Endodermal cell (in vitro differentiated cells): Measurements from ENCODE around the gene TESK1. TPM values are rescaled to one million over a fixed set of nuclear protein-coding genes. Genes with fewer than 3 reads are reported as not detected.
"Not testable (repeated sequence)": the region's sequence is repeated elsewhere in the genome, so short reads cannot be mapped to it uniquely, and the experiment has no call there.

ENCODE experiments used
- DNase-seq: peaks from one replicate; pipeline ENCODE4 v3.0.0-alpha.2; 2017
- H3K27ac ChIP-seq: 2 replicates; pipeline ENCODE4 v1.5.1; 2013; ENCODE audit warnings: mild to moderate bottlenecking, low read depth, low read length, moderate library complexity
- H3K27me3 ChIP-seq: 2 replicates; pipeline ENCODE4 v1.6.1; 2013; ENCODE audit warnings: mild to moderate bottlenecking, low read length, moderate library complexity; ENCODE audit not compliant: insufficient read depth, control insufficient read depth, poor library complexity, severe bottlenecking
- H3K36me3 ChIP-seq: 2 replicates; pipeline ENCODE4 v1.7.0; 2013; ENCODE audit warnings: mild to moderate bottlenecking, low read length, moderate library complexity; ENCODE audit not compliant: control insufficient read depth, insufficient read depth
- H3K4me1 ChIP-seq: one replicate; pipeline ENCODE4 v1.7.0; 2013; ENCODE audit warnings: low read length; ENCODE audit not compliant: control insufficient read depth, insufficient read depth
- H3K4me3 ChIP-seq: 2 replicates; pipeline ENCODE4 v1.5.1; 2013; ENCODE audit warnings: mild to moderate bottlenecking, low read length, moderate library complexity
- H3K9ac ChIP-seq: 2 replicates; pipeline ENCODE4 v1.6.1; 2013; ENCODE audit warnings: mild to moderate bottlenecking, low read length, moderate library complexity; ENCODE audit not compliant: poor library complexity, severe bottlenecking; ENCODE audit errors: extremely low read depth
- H3K9me3 ChIP-seq: 2 replicates; pipeline ENCODE4 v1.6.1; 2013; ENCODE audit warnings: mild to moderate bottlenecking, low read length, moderate library complexity; ENCODE audit not compliant: control insufficient read depth
- H3K27ac Mint-ChIP-seq: 2 replicates; pipeline ENCODE4 v1.8.0; 2020; ENCODE audit warnings: mixed read lengths
- H3K27me3 Mint-ChIP-seq: 2 replicates; pipeline ENCODE4 v1.8.0; 2021; ENCODE audit warnings: mild to moderate bottlenecking, mixed read lengths; ENCODE audit not compliant: insufficient read depth
- H3K36me3 Mint-ChIP-seq: 2 replicates; pipeline ENCODE4 v1.8.0; 2020; ENCODE audit warnings: low read depth, mixed read lengths
- H3K4me1 Mint-ChIP-seq: 2 replicates; pipeline ENCODE4 v1.8.0; 2020; ENCODE audit warnings: mixed read lengths
- H3K4me3 Mint-ChIP-seq: 2 replicates; pipeline ENCODE4 v1.8.0; 2020; ENCODE audit warnings: mild to moderate bottlenecking, moderate library complexity, mixed read lengths
- H3K9me3 Mint-ChIP-seq: 2 replicates; pipeline ENCODE4 v1.8.0; 2020; ENCODE audit warnings: mild to moderate bottlenecking, mixed read lengths
- CTCF ChIP-seq: fragments of 200-600 bp; sonication (generic); conservative IDR thresholded peaks from 2 replicates; pipeline ENCODE4 v1.5.0; 2021; ENCODE audit warnings: antibody characterized with exemption, mild to moderate bottlenecking
- WGBS, 2 experiments: methylation state at CpG; one replicate each; pipeline versions ENCODE4 v1.1.5 to v1.1.7; 2013; ENCODE audit warnings: missing lambda C conversion rate in 2 of 2, mixed read lengths in 1 of 2; ENCODE audit not compliant: insufficient coverage in 1 of 2, insufficient read length in 1 of 2; 5-methylcytosine and 5-hydroxymethylcytosine counted together
- total RNA-seq, 2 donors: library from RNA; stranded (reverse); fragmentation: NEBNext Ultra II Directional in 1 of 2; extraction: Animal tissue kit (Norgen Biotek cat#: 25700) in 1 of 2; gene quantifications; 2 replicates in 1 of 2; 3 replicates in 1 of 2; pipeline ENCODE4 v1.2.1, GENCODE V29; 2021

TESK1 gene
- total RNA-seq, 2 donors from 2014 or later, result 30.7 to 35.2 TPM

- H3K4me3 Mint-ChIP-seq, result no peak overlapping the region
- H3K4me1 ChIP-seq, result no peaks in the 10 kb centered on the region
- H3K4me1 Mint-ChIP-seq, result no peaks in the 10 kb centered on the region
- no peak overlapping the region for H3K27ac Mint-ChIP-seq
- no peak overlapping the region for H3K4me3 ChIP-seq
- H3K36me3 ChIP-seq, result no peaks in the 10 kb centered on the region
- peaks cover 2% of the 10 kb centered on the region for H3K27me3 Mint-ChIP-seq
- no peak overlapping the region for H3K27ac ChIP-seq
- no peak overlapping the region for H3K9ac ChIP-seq
- no peak for TF ChIP-seq CTCF
- peaks cover 28% of the 10 kb centered on the region for H3K9me3 Mint-ChIP-seq
- peaks cover 13% of the 10 kb centered on the region for H3K36me3 Mint-ChIP-seq
- no peak for DNase-seq
- no peaks in the 10 kb centered on the region for H3K27me3 ChIP-seq
- H3K9me3 ChIP-seq, result peaks cover 24% of the 10 kb centered on the region
Observed at GRCh38 chr9:35593581-35593980, 11.5 kb upstream of the TESK1 start.

- WGBS, 2 experiments, result 90 to 92% methylated on average over 2 to 4 of the region's 4 CpGs
- Mint-ChIP-seq H3K4me1 (no peaks in the 10 kb centered on the region), H3K27me3 (peaks cover 2% of the 10 kb centered on the region), H3K27ac (no peak overlapping the region), H3K36me3 (peaks cover 13% of the 10 kb centered on the region), H3K9me3 (peaks cover 28% of the 10 kb centered on the region), H3K4me3 (no peak overlapping the region)
- H3K9ac ChIP-seq, result no peak overlapping the region
- H3K27me3 ChIP-seq, result no peaks in the 10 kb centered on the region
- no peak for DNase-seq
- H3K4me1 ChIP-seq, result no peaks in the 10 kb centered on the region
- peaks cover 24% of the 10 kb centered on the region for H3K9me3 ChIP-seq
- no peak overlapping the region for H3K4me3 ChIP-seq
- no peaks in the 10 kb centered on the region for H3K36me3 ChIP-seq
- no peak overlapping the region for H3K27ac ChIP-seq
- no peak for TF ChIP-seq CTCF
Observed at GRCh38 chr9:35594471-35594870, 10.6 kb upstream of the TESK1 start.

- not testable (repeated sequence) for H3K4me3 Mint-ChIP-seq, H3K27ac Mint-ChIP-seq, H3K27ac ChIP-seq, H3K27me3 Mint-ChIP-seq, DNase-seq, H3K36me3 ChIP-seq, H3K4me1 Mint-ChIP-seq, H3K4me3 ChIP-seq, H3K9ac ChIP-seq, H3K27me3 ChIP-seq, H3K4me1 ChIP-seq
- H3K36me3 Mint-ChIP-seq, result peaks cover 13% of the 10 kb centered on the region
- peaks cover 22% of the 10 kb centered on the region for H3K9me3 ChIP-seq
- 93% methylated on average over 1 to 2 of the region's 2 CpGs for WGBS, 2 experiments
- peaks cover 27% of the 10 kb centered on the region for H3K9me3 Mint-ChIP-seq
Observed at GRCh38 chr9:35596907-35597306, 8.2 kb upstream of the TESK1 start.

GRCh38 chr9:35598866-35599590 is 6.0 kb upstream of the TESK1 start:
- TF ChIP-seq CTCF, result no peak
- 89 to 90% methylated on average over 5 to 11 of the region's 11 CpGs for WGBS, 2 experiments
- DNase-seq, result peak; percentile 51
- H3K9me3 ChIP-seq, result peaks cover 1% of the 10 kb centered on the region
- H3K27ac Mint-ChIP-seq, result no peak overlapping the region
- peaks cover 11% of the 10 kb centered on the region for H3K9me3 Mint-ChIP-seq
- H3K4me1 ChIP-seq, result no peaks in the 10 kb centered on the region
- no peak overlapping the region for H3K4me3 ChIP-seq
- H3K27me3 ChIP-seq, result no peaks in the 10 kb centered on the region
- peaks cover 3% of the 10 kb centered on the region for H3K36me3 Mint-ChIP-seq
- H3K4me1 Mint-ChIP-seq, result peaks cover 3% of the 10 kb centered on the region
- peaks cover 2% of the 10 kb centered on the region for H3K27me3 Mint-ChIP-seq
- H3K36me3 ChIP-seq, result no peaks in the 10 kb centered on the region
- no peak overlapping the region for H3K27ac ChIP-seq
- no peak overlapping the region for H3K9ac ChIP-seq
- H3K4me3 Mint-ChIP-seq, result no peak overlapping the region
